ENCODE data around the gene LEF1. TPM values are rescaled to one million over a fixed set of nuclear protein-coding genes. Genes with fewer than 3 reads are reported as not detected.

The LEF1 gene
- total RNA-seq, 2 donors from 2014 or later: 2.1 to 3.4 TPM

GRCh38 chr4:108159845-108160244 is 8.9 kb downstream of the LEF1 start:
- H3K9me3 ChIP-seq: no peaks in the 10 kb centered on the region
- TF ChIP-seq CTCF (IDR thresholded peaks at IDR 0.05): no peak
- no peaks in the 10 kb centered on the region for H3K27me3 ChIP-seq
- no peak for DNase-seq
- no peak overlapping the region for H3K4me3 ChIP-seq
- intact Hi-C loops (cut with DNase I): no loop called here
- H3K4me1 ChIP-seq: no peaks in the 10 kb centered on the region
- no peaks in the 10 kb centered on the region for H3K36me3 ChIP-seq
- H3K27ac ChIP-seq: no peak overlapping the region
- no peak overlapping the region for H3K9ac ChIP-seq (ENCODE audit: low read depth in 2 of 2, low read length in 2 of 2)

GRCh38 chr4:108157655-108158054 is 11.1 kb downstream of the LEF1 start:
- no peak for DNase-seq
- TF ChIP-seq CTCF (IDR thresholded peaks at IDR 0.05): no peak
- Histone ChIP-seq H3K4me1 (no peaks in the 10 kb centered on the region), H3K9me3 (no peaks in the 10 kb centered on the region), H3K4me3 (no peak overlapping the region), H3K36me3 (no peaks in the 10 kb centered on the region), H3K27me3 (no peaks in the 10 kb centered on the region), H3K27ac (no peak overlapping the region), H3K9ac (ENCODE audit: low read depth in 2 of 2, low read length in 2 of 2) (no peak overlapping the region)
- intact Hi-C loops (cut with DNase I): no loop called here

GRCh38 chr4:108156391-108156790 is 12.3 kb downstream of the LEF1 start:
- no peak for DNase-seq
- no peaks in the 10 kb centered on the region for H3K4me1 ChIP-seq
- H3K27me3 ChIP-seq: no peaks in the 10 kb centered on the region
- TF ChIP-seq CTCF (IDR thresholded peaks at IDR 0.05): no peak
- H3K9me3 ChIP-seq: no peaks in the 10 kb centered on the region
- no peaks in the 10 kb centered on the region for H3K36me3 ChIP-seq
- H3K9ac ChIP-seq (ENCODE audit: low read depth in 2 of 2, low read length in 2 of 2): no peak overlapping the region
- H3K27ac ChIP-seq: no peak overlapping the region
- intact Hi-C loops (cut with DNase I): no loop called here
- no peak overlapping the region for H3K4me3 ChIP-seq

GRCh38 chr4:108155373-108155772 is 13.4 kb downstream of the LEF1 start:
- no peak for DNase-seq
- no peak overlapping the region for H3K27ac ChIP-seq
- H3K4me1 ChIP-seq: no peaks in the 10 kb centered on the region
- no peak for TF ChIP-seq CTCF (IDR thresholded peaks at IDR 0.05)
- H3K4me3 ChIP-seq: no peak overlapping the region
- H3K27me3 ChIP-seq: no peaks in the 10 kb centered on the region
- no peak overlapping the region for H3K9ac ChIP-seq (ENCODE audit: low read depth in 2 of 2, low read length in 2 of 2)
- no peaks in the 10 kb centered on the region for H3K9me3 ChIP-seq
- intact Hi-C loops (cut with DNase I): no loop called here
- no peaks in the 10 kb centered on the region for H3K36me3 ChIP-seq

GRCh38 chr4:108152980-108153379 is 15.8 kb downstream of the LEF1 start:
- intact Hi-C loops (cut with DNase I): no loop called here
- TF ChIP-seq CTCF (IDR thresholded peaks at IDR 0.05): no peak
- H3K9ac ChIP-seq (ENCODE audit: low read depth in 2 of 2, low read length in 2 of 2): no peak overlapping the region
- H3K9me3 ChIP-seq: no peaks in the 10 kb centered on the region
- no peak overlapping the region for H3K4me3 ChIP-seq
- H3K27me3 ChIP-seq: no peaks in the 10 kb centered on the region
- H3K4me1 ChIP-seq: no peaks in the 10 kb centered on the region
- DNase-seq: no peak
- no peaks in the 10 kb centered on the region for H3K36me3 ChIP-seq
- no peak overlapping the region for H3K27ac ChIP-seq
